GM12874 (cell line): ENCODE measurements around the gene KAT2B.

Experiments
- CTCF ChIP-seq: IDR thresholded peaks from 2 replicates; pipeline ENCODE4 v1.5.1; 2011; ENCODE audit warnings: low read depth, mild to moderate bottlenecking, control low read depth, low read length, moderate library complexity; ENCODE audit not compliant: insufficient read depth

Gene KAT2B

DNA sequence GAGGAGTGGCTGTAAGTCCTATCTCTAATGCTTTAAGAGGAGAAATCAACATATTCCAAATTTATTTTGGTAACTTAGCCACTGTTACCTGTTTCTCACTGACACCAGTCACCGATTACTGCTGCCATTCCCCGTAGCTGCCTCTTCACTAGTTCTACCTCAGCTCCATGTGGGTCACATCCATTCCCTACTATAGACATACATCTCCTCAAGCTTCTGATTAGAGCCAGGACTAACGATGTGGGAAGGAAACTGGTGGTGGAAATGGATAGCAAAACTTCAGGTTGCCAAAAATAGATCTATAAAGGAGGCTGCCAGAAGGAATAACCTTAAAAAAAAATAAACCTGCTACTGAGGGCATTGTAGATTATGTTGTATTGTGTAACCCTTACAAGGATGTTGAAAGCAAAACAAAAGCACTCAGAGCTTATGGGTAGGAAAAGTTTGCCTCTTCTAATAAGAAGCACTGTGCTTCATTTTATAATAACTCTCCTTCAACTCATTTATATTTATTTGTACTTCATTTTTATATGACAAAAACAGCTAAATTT is 56.0 kb downstream of the KAT2B start:
- TF ChIP-seq CTCF = no peak

DNA sequence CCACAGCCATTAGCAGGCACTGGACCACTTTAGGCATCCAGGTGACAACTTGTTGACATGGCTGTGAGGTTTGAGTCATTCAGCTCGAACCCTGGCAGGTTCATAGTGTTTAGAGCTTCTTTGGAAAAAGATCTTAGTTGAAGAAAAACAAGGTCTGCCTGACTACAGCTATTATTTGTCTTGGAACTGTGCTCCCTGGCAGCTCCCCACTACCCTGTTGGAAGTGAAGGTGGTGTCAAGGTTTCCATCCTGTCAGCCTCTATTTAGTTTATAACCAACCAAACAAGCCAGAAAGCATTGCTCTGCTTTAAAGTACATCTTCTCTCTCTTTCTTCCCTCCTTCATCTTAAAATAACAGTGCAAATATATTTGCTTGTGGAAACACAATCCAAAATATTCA is 56.8 kb downstream of the KAT2B start:
- no peak for TF ChIP-seq CTCF

DNA sequence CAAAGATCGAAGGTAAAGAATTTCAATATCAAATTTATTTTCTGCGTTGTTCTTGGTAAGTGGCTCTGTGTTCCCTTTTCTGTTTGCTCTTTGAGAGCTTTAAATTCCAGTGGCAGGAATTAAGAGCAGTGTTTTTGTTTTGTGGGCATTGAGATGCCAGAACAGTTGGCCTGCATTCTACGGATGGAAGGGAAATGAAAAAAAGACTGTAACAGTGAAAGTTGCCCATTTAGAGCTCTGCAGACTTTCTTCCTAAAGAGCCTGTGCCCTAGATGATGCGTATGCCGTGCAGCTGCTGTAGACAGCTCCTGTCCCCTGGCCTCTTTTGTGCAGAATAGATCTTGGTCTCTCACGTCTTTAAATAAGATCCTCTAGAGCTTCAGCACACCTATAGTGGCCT is 58.8 kb downstream of the KAT2B start:
- TF ChIP-seq CTCF = no peak

DNA sequence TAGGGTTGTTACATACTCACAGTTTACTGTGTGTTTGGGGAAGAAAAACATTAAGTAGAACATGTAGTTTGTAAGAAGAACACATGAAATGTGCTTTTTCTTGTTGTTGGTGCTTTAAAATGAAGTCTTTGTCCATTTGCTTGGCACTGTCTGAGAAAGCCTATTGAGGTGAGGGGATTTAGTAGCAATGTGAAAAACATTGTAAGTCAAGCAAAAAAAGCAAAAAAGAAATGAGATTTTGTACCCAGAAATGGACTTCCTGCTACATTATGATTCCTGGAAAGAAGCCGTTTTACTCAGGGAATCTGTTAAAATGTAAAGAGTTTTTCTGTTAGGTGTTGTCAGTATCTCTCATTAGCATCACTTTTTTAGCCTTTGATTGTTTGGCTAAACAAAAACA is 59.9 kb downstream of the KAT2B start:
- no peak for TF ChIP-seq CTCF

DNA sequence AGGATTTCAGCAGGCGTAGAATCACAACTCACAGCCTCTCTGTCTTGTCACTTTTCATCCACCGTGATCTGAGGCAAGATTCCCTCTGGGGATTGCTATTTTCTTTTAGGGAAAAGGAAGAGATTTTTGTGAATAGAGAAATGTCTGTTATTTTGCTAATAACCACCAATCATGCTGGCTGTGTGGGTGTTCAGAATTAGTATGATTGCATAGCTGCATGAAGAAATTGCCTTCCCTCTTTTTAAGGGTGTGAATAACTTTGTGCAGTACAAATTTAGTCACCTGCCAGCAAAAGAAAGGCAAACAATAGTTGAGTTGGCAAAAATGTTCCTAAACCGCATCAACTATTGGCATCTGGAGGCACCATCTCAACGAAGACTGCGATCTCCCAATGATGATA is 60.8 kb downstream of the KAT2B start:
- TF ChIP-seq CTCF = no peak

DNA sequence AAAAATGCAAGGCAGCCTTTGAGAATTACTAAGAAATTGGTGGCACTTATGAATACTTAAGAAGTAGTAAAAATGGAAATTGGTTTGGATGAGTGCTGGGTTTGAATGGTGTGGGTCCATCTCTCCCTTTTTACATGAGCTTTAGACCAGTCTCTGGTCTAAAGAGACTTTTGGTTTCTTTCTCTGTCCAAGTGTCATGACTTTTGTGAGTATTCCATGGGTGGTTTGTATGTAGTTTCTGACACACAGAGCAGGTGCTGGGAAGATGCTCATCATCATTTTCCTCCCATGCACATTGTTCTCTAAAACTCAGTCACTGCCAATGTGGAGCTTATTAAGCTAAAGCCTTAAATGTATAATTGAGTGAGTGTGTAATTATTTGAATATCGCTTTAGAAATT is 63.5 kb downstream of the KAT2B start:
- no peak for TF ChIP-seq CTCF

GRCh38 chr3:20104167-20104661 is 64.0 kb downstream of the KAT2B start:
- TF ChIP-seq CTCF = no peak
